RCC 7860 (cell line): ENCODE measurements around the gene C11orf91.
"Not testable (repeated sequence)": the region's sequence is repeated elsewhere in the genome, so short reads cannot be mapped to it uniquely, and the experiment has no call there.

Experiments
- DNase-seq: peaks from one replicate; pipeline ENCODE4 v3.0.0-alpha.2; 2015; ENCODE audit warnings: low spot score
- FAIRE-seq: peaks from 2 replicates; lab custom pipeline; 2012; peaks lifted over from hg19 to GRCh38; lab: Jason Lieb, UNC

C11orf91 gene

DNA sequence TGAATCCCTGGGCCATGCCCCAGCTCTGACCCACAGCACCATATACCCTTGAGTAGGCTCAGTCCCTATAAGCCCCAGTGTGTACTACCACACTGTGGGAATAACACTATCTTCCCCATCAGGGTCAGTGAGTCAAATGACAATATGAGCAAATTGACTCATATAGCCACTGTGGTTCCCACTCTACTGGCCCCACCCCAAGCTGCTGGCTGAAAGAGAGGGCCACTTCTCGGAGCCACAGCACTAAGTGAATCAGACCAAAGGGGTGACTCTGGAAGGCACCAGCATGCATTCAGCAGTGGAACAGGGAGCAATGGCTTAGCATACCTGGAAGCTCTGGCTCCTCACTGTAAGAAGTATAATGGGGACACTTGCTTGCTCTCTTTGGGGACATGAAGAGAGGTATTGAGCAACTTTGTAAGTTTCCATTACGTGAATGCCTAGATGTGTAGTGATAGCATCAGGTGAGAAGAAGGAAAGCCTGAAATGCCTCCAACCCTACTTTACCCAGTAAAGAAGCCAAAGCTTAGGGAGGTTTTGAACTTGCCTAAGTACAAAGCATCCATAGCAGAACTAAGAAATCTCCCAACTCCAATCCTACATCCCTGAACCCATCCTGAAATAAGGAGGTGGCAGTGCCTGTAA is 22.1 kb upstream of the C11orf91 start:
- DNase-seq (peak; percentile 82), FAIRE-seq (peak; percentile 65)

DNA sequence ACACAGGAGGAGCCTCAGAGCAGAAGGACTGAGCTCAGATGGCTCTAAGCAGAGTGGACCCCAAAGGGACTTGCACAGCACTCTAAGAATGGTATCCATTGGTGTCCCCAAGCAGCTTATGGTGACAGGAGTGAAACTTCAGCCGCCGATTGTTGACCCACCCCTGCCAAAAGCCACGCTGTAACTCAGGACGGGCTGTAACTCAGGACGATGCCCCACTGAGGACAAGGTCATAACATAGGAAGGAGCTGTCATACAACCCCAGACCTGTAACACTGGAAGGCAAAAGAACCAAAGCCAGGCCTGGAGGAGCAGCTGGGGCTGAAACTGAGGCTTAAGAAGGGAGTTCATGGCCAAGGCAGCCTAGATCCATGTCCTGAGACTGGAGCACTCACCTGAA is 21.4 kb upstream of the C11orf91 start:
- no peak for DNase-seq
- FAIRE-seq = no peak

- no peak for FAIRE-seq
Measured at GRCh38 chr11:33721426-33721825, 20.8 kb upstream of the C11orf91 start.

GRCh38 chr11:33719587-33719986 is 19.0 kb upstream of the C11orf91 start:
- FAIRE-seq (no peak), DNase-seq (no peak)

More at GRCh38 chr11:33721426-33721825, 20.8 kb upstream of the C11orf91 start:
- DNase-seq = peak; percentile 29

DNA sequence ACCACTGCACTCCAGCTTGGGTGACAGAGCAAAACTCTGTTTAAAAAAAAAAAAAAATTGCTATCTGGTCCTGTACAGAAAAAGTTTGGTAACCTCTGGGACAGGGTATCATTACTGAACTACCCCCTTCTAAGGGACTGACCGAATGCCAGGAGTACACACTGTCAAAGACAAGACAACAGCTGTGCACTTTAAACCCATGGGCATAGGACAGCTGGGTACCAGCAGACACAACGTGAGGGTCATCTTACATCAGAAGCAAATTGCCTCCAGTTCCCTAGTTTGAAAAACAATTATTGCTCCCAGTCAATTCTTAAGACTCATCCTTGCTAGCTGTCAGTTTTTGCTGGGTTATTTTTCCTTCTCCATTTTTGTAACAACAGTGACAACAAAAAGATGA is 17.8 kb upstream of the C11orf91 start:
- DNase-seq = no peak
- no peak for FAIRE-seq

- peak; percentile 28 for DNase-seq
Measured at GRCh38 chr11:33716243-33716642, 15.6 kb upstream of the C11orf91 start.

DNA sequence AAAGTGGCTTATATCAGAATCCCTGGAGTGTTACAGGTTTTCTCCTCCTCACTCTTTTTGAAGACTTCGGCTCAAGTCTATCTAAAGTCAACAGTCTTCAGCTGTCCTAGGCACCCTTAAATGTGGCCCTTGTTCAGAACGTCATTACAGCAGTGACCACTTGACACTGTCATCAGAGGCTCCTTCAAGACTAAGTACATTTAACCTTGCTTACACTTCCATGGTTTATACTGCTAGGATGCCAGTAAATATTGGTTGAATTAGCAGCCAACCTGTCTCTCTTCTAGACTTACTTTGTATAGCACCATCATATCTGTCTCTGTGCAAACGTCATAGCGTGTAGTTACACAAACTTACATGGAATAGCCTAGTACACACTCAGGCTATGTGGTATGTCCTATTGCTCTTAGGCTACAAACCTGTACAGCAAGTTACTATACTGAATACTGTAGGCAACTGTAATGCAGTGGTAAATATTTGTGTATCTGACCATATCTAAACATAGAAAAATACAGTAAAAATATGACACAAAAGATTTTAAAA is 13.3 kb upstream of the C11orf91 start:
- FAIRE-seq = no peak
- DNase-seq = no peak

More at GRCh38 chr11:33716243-33716642, 15.6 kb upstream of the C11orf91 start:
- no peak for FAIRE-seq

GRCh38 chr11:33713151-33713855 is 12.7 kb upstream of the C11orf91 start:
- DNase-seq = no peak
- FAIRE-seq = no peak

- DNase-seq (no peak), FAIRE-seq (no peak)
Measured at GRCh38 chr11:33712436-33712835, 11.8 kb upstream of the C11orf91 start.

DNA sequence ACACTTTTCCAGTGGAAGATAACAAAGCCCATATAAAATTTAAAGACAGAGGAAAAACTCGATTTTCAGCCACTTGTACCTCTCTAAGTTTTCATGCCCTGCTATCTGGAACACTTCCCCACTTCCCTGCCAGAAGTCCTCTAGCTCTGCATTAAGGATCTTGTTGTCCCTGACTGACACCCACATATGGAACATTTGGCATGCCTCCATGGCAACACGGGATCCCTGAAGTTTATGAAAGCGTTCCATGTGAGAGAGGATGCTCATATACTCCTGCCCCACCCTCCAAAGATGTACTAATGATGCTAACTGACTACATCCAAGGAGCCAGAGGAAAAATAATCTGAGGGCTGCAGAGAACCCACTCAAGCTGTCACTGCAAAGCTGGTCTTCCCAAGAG is 8.8 kb upstream of the C11orf91 start:
- FAIRE-seq (no peak), DNase-seq (no peak)

DNA sequence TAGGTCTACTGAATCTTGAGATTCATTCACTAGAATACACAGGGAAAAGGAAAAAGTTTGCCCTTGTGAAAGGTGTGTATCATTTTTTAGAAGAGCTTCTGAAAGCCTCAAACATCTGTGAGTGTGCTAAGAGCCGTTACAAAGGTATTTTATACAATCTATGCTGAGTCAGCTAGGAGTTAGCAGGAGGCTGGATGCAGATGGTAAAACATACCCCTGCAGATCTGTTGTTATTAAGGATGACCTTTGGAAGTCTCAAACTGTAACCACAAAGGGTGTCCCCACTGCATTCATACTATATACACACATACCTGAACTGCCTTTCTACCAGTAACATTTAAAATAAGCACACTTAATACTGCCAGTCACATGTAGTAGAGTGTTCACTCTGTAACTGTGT is 8.4 kb upstream of the C11orf91 start:
- no peak for FAIRE-seq
- no peak for DNase-seq

- not testable (repeated sequence) for DNase-seq, FAIRE-seq
Measured at GRCh38 chr11:33707831-33708230, 7.2 kb upstream of the C11orf91 start.

DNA sequence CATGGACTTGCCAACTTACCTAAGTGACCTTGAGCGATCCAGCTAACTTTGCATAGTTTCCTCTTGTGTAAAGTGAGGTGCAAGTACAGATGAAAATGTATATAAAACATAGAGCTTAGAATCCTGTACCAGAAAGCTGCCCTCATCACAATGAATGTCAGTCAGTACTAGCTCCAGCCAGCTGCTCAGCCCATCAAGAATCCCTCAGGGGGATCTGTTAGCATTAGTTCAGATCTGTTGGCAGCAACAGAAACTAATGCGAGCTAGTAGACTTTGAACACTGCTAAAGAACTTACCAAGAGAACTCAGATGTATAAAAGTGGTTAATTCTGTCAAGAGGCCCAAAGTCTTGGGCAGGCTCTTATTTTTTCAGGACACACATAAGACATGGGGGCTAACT is 6.3 kb upstream of the C11orf91 start:
- FAIRE-seq = no peak
- no peak for DNase-seq

- DNase-seq (no peak), FAIRE-seq (no peak)
Measured at GRCh38 chr11:33706546-33706945, 5.9 kb upstream of the C11orf91 start.

DNA sequence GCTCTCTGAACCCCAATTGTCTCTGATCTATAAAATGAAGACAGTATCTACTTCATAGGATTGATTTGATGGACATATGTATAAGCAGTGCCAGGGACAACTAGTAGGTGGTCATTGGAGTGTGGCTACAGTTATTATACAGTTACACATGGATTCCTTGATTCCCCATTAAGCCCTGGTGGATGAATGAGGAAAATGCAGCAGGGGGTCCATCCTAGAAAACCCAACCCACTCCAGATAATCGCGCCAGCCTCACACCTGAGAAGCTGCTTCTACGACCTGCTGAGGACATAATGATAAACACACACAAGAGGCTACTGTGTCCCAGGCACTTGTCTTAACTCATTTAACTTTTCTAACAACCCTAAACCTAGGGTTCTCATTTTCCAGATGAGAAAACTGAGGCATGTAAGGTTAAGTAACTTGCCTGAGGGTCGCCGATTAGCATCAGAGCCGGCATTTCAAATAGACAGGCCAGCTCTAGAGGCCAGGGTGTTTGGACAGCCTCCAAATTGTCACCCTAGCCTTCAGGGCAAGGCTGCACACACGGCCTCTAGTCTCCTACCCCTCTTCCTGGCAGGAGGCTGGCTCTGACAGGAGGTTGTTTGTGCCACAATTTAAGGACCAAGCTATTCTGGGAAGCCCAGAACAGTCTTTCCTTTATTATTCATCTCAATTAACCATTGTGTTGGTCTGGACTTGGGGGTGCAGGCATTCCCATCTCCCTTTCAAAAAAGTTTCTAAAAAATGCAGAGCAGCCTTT is 3.8 kb upstream of the C11orf91 start:
- FAIRE-seq (no peak), DNase-seq (no peak)

DNA sequence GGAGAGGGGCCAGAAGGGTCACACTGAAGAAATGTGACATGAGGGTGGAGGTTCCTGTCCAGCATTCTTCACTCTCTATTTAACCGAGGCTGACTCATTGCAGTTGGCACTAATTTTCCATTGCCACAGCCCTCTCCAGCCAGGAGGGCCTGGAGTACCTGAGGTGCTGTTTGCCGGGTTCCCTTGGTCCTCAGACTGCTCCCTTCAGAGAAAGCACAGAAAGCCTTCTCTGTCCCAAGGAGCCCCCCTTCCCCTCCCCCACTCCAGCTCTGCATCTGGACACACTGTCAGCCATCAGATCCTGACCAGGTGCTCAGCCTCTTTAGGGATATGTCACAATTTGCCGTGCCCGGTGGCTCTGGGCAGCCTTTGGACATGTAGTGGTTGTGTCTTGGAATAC is 3.2 kb upstream of the C11orf91 start:
- no peak for FAIRE-seq
- peak; percentile 38 for DNase-seq

GRCh38 chr11:33703234-33703633 is 2.6 kb upstream of the C11orf91 start:
- DNase-seq (no peak), FAIRE-seq (no peak)

DNA sequence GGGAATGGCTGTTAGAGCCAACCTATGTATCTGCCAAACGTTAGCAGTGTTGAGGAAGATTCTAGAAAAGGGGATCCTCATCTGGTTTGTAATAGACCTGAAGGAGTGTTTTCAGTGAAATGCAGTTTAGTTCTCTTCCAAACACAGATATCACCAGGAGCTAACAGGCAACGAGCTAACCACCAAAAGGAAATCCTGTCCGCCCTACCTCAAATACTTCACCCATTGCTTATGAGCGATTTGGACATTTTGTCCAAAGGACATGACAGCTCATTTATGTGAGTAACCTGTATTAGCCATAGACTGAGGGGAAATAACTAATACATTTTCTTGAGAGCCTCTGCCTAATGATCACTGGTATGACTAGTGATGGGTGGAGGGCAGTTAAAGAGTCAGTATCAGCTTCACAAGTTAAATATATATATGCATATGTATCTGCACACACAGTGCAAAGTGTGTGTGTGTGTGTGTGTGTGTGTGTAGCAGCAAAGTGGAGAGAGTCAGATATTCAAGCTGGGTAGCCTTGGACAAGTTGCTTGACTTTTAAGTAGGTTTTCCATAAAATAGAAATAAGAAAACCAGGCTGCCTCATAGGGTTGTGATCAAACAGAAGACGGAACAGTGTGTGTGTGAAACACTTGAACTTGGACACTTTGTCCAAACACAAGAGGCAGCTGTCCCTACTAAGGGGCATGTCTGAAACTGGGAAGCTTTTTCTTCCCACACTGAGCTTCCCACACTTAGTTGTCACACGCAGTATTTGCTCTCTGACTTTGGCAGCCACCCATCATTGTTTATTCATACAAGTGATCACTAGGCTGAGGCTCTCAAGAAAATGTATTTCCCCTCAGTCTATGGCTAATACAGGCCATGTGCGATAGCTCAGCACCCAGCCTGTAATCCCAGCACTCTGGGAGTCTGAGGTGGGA is 940 bp upstream of the C11orf91 start:
- DNase-seq = peak; percentile 27
- no peak for FAIRE-seq

- FAIRE-seq (no peak), DNase-seq (no peak)
Measured at GRCh38 chr11:33700063-33700501, 544 bp downstream of the C11orf91 start.

DNA sequence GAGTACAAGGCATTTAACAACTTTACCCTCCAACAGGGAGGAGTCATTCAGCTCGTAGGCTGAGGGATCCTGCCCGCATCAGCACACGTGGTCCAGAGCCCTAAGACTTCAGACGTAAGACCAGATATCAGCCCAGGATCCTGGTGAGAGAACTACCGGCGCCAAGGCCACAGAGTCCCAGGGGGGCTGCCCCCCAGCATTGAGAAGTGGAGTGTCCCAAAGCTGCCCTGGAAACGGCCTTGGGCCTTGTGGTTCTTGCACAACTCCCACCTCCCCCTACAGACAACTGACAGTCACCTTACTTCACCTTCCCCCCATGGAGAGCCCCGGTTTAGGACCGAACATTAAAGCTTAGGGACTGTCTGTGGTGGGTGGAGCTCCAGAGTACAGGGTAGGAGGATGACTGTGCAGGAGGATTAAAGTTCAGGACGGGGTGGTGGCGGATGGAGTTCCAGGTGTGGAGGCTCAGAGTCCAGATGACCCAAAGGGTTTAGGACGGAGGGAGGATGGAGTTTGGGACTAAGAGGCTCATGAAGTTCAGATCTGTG is 1.0 kb downstream of the C11orf91 start:
- DNase-seq = no peak
- FAIRE-seq = no peak
